Measurements from ENCODE around the gene CDC23.
A peak's percentile ranks its signal among the peaks of the same experiment; 100 is the strongest.
"Not testable (repeated sequence)": the region's sequence is repeated elsewhere in the genome, so short reads cannot be mapped to it uniquely, and the experiment has no call there.

The CDC23 gene

DNA sequence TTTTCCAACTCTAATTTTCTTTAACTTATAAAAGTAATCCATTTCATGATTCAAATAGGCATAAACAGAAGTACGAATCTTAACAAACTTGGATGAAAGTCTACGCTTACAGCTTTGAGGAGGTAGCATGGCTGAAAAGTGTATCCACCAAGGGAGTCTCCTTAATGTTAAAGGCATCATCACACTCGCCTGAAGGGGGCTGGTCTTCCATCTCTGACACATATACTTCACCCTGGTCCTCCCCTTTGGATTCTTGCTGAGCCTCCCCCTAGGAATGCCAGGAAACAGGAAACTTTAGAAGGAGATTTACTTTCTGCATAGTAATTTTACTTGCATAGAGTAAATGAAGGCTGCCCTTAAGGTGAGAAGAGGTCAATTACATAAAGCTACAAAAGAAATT, 63.6 kb downstream of the CDC23 start:
- H3K36me3 ChIP-seq (ENCODE audit: control insufficient read depth, insufficient read depth, low read length): no peaks in the 10 kb centered on the region
- H3K27me3 ChIP-seq (ENCODE audit: control insufficient read depth, insufficient read depth, low read length, poor library complexity, severe bottlenecking): no peaks in the 10 kb centered on the region
- WGBS, 2 experiments: 45 to 46% methylated on average over 3 of the region's 3 CpGs
- no peaks in the 10 kb centered on the region for H3K9me3 ChIP-seq (ENCODE audit: control insufficient read depth, low read length)
- no peak overlapping the region for H3K4me3 ChIP-seq (ENCODE audit: insufficient read depth, low read depth, low read length)
- H3K27ac ChIP-seq (ENCODE audit: insufficient read depth, low read depth, low read length, poor library complexity, severe bottlenecking): no peak overlapping the region
- no peaks in the 10 kb centered on the region for H3K4me1 ChIP-seq (ENCODE audit: control insufficient read depth, insufficient read depth, low read length)

DNA sequence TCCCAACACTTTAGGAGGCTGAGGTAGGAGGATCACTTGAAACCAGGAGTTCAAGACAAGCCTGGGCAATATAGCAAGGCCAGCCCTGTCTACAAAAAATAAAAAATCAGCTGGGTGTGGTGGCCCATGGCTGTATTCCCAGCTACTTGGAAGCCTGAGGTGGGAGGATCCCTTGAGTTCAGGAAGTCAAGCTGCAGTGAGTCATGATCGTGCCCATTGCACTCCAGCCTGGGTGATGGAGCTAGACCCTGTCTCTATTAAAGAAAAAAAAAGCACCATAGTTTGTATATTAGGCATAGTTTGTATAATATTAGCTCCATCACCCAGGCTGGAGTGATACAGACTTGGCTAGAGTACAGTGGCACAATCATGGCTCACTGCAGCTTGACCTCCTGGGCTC, 64.3 kb downstream of the CDC23 start:
- Histone ChIP-seq H3K9me3 (ENCODE audit: control insufficient read depth, low read length) (no peaks in the 10 kb centered on the region), H3K4me3 (ENCODE audit: insufficient read depth, low read depth, low read length) (no peak overlapping the region), H3K36me3 (ENCODE audit: control insufficient read depth, insufficient read depth, low read length) (no peaks in the 10 kb centered on the region), H3K4me1 (ENCODE audit: control insufficient read depth, insufficient read depth, low read length) (no peaks in the 10 kb centered on the region), H3K27me3 (ENCODE audit: control insufficient read depth, insufficient read depth, low read length, poor library complexity, severe bottlenecking) (no peaks in the 10 kb centered on the region), H3K27ac (ENCODE audit: insufficient read depth, low read depth, low read length, poor library complexity, severe bottlenecking) (no peak overlapping the region)
- 87 to 96% methylated on average over 1 of the region's 1 CpG for WGBS, 2 experiments

DNA sequence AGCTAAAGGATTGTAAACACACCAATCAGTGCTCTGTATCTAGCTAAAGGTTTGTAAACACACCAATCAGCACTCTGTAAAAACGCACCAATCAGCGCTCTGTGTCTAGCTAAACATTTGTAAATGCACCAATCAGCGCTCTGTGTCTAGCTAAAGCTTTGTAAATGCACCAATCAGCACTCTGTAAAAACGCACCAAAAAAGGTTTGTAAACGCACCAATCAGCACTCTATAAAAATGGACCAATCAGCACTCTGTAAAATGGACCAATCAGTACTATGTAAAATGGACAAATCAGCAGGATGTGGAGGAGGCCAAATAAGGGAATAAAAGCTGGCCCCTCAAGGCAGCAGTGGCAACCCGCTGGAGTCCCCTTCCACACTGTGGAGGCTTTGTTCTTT, 69.5 kb downstream of the CDC23 start:
- H3K4me1 ChIP-seq (ENCODE audit: control insufficient read depth, insufficient read depth, low read length); H3K27ac ChIP-seq (ENCODE audit: insufficient read depth, low read depth, low read length, poor library complexity, severe bottlenecking); H3K27me3 ChIP-seq (ENCODE audit: control insufficient read depth, insufficient read depth, low read length, poor library complexity, severe bottlenecking); H3K36me3 ChIP-seq (ENCODE audit: control insufficient read depth, insufficient read depth, low read length); H3K4me3 ChIP-seq (ENCODE audit: insufficient read depth, low read depth, low read length); H3K9me3 ChIP-seq (ENCODE audit: control insufficient read depth, low read length): not testable (repeated sequence)
- 84 to 89% methylated on average over 6 of the region's 6 CpGs for WGBS, 2 experiments

DNA sequence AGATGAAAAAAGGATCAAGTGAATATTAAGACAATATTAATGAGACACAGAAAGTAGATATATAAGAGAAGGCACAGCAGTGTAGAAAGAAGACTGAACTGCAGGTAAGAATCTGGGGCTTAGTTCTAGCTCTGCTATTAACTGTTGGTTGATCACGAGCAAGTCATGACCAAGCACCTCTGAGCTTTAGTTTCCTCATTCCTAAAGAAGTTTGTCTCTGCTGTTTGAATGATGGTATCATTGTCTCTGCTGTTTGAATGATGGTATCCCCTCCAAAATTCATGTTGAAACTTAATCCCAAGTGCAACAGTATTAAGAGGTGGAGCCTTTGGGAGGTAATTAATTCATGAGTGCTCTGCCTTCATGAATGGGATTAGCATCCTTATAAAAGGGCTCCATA, 71.4 kb downstream of the CDC23 start:
- Histone ChIP-seq H3K27me3 (ENCODE audit: control insufficient read depth, insufficient read depth, low read length, poor library complexity, severe bottlenecking) (no peaks in the 10 kb centered on the region), H3K36me3 (ENCODE audit: control insufficient read depth, insufficient read depth, low read length) (no peaks in the 10 kb centered on the region), H3K27ac (ENCODE audit: insufficient read depth, low read depth, low read length, poor library complexity, severe bottlenecking) (no peak overlapping the region), H3K4me1 (ENCODE audit: control insufficient read depth, insufficient read depth, low read length) (no peaks in the 10 kb centered on the region), H3K4me3 (ENCODE audit: insufficient read depth, low read depth, low read length) (no peak overlapping the region), H3K9me3 (ENCODE audit: control insufficient read depth, low read length) (no peaks in the 10 kb centered on the region)
- WGBS, 2 experiments: 78 to 94% methylated on average over 1 of the region's 1 CpG

DNA sequence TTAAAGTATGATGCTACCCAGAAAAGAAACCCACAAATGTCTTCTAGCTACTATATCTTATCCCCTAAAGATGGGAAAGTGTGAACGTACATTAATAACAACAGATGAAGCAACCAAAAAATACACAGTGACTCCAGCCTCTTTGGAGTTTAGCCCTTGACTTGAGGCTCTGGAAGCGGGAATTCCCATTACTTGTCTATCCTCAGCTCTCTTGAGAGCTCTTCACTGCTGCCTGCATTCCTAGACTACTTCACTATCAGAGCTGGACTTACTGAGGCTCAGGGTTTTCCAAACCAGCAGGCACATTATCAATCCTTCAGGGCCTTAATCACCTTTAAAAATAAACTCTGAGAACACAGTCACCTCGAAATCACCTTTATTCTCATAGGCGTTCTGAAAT, 72.9 kb downstream of the CDC23 start:
- no peaks in the 10 kb centered on the region for H3K9me3 ChIP-seq (ENCODE audit: control insufficient read depth, low read length)
- H3K27me3 ChIP-seq (ENCODE audit: control insufficient read depth, insufficient read depth, low read length, poor library complexity, severe bottlenecking): no peaks in the 10 kb centered on the region
- no peak overlapping the region for H3K27ac ChIP-seq (ENCODE audit: insufficient read depth, low read depth, low read length, poor library complexity, severe bottlenecking)
- H3K4me1 ChIP-seq (ENCODE audit: control insufficient read depth, insufficient read depth, low read length): no peaks in the 10 kb centered on the region
- 89 to 92% methylated on average over 4 of the region's 4 CpGs for WGBS, 2 experiments
- no peak overlapping the region for H3K4me3 ChIP-seq (ENCODE audit: insufficient read depth, low read depth, low read length)
- no peaks in the 10 kb centered on the region for H3K36me3 ChIP-seq (ENCODE audit: control insufficient read depth, insufficient read depth, low read length)

DNA sequence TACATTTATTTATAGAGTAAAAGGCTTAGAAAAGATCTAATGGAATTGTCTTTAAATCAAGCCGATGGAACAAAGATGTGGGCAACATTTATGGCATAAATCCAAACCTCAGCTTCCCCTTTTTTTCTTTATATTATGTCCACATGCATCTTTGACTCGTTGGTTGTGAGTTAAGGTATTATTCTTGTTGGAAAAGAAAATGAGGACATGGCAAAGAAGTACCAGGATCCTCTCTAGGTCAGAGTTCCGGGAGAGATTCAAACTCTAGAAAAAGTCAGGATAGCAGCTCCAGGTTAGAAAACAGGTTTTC, 73.4 kb downstream of the CDC23 start:
- no peak overlapping the region for H3K27ac ChIP-seq (ENCODE audit: insufficient read depth, low read depth, low read length, poor library complexity, severe bottlenecking)
- WGBS, 2 experiments: 48 to 54% methylated on average over 2 of the region's 3 CpGs
- H3K36me3 ChIP-seq (ENCODE audit: control insufficient read depth, insufficient read depth, low read length): no peaks in the 10 kb centered on the region
- H3K9me3 ChIP-seq (ENCODE audit: control insufficient read depth, low read length): no peaks in the 10 kb centered on the region
- no peaks in the 10 kb centered on the region for H3K4me1 ChIP-seq (ENCODE audit: control insufficient read depth, insufficient read depth, low read length)
- no peaks in the 10 kb centered on the region for H3K27me3 ChIP-seq (ENCODE audit: control insufficient read depth, insufficient read depth, low read length, poor library complexity, severe bottlenecking)
- H3K4me3 ChIP-seq (ENCODE audit: insufficient read depth, low read depth, low read length): peak overlapping the region; percentile 72

DNA sequence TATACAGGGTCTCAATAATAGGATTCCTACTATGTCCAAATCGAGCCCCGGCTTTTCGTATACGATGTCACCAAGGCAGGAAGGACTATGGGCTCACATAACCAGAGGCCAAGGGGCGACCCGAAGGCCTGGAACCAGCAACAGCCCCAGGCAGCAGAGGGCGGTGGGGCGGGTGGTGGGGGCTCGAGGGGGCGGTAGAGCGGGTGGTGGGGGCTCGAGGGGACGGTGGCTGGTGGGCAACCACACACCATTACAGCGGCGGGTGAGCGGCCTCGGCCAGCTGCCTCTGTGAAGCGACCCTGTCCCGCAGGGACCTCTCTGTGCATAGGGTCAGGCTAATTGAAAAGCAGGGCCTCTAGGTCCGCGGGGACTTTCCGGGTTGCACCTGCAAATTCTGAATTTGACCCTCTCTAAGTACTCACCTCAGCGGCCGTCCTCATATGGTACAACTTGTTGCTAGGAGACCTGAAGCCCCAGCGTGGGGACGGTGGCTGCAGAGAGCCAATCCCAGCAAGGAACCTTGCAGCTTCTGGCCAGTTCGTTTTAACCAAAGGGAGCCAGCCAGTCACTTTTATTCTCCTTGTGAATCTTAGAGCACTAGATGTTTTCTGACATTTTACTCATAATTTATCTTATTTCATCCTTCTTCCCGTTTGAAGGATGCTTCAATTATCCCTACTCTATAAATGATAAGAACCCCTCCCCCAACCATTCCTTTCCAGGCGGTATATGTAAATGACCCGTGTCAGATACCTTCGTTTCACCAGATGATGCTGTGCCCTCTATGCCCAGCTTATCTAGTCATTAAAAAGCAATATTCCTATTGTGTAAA, 74.0 kb downstream of the CDC23 start, which contains the start of gene NME5:
TSS of gene NME5 (minus strand) at position 480 of the 832 bp plus-strand sequence. CDS start 648 bp downstream, outside the sequence.
- Histone ChIP-seq H3K9me3 (ENCODE audit: control insufficient read depth, low read length) (no peaks in the 10 kb centered on the region), H3K27ac (ENCODE audit: insufficient read depth, low read depth, low read length, poor library complexity, severe bottlenecking) (no peak within 1 kb of the TSS), H3K4me3 (ENCODE audit: insufficient read depth, low read depth, low read length) (peak within 1 kb of the TSS; percentile 72), H3K27me3 (ENCODE audit: control insufficient read depth, insufficient read depth, low read length, poor library complexity, severe bottlenecking) (no peaks in the 10 kb centered on the region), H3K4me1 (ENCODE audit: control insufficient read depth, insufficient read depth, low read length) (no peaks in the 10 kb centered on the region), H3K36me3 (ENCODE audit: control insufficient read depth, insufficient read depth, low read length) (no peaks in the 10 kb centered on the region)
- WGBS, 2 experiments: 4 to 5% methylated on average over 31 of the region's 31 CpGs

Data from ectodermal cell (in vitro differentiated cells).